ENCODE measurements around the gene ACSS1. TPM values are rescaled to one million over a fixed set of nuclear protein-coding genes. Genes with fewer than 3 reads are reported as not detected.

The ACSS1 gene
- total and polyA plus RNA-seq, 2 of the 8 experiments (the other 6 are each of a cell fraction or from before 2014, with no cell fraction given): 2.6 to 3.4 TPM

- Histone ChIP-seq H3K23ac (ENCODE audit: insufficient read length) (no peak overlapping the region), H3K27ac (ENCODE audit: low read depth, low read length) (no peak overlapping the region), H4K20me1 (replicated peaks in 1 of 2; ENCODE audit: control insufficient read depth in 1 of 2, insufficient read depth in 2 of 2, low read length in 2 of 2) (peaks cover 0 to 4% of the 10 kb centered on the region in 2 experiments), H3K4me2 (ENCODE audit: insufficient read depth in 1 of 2, low read depth in 2 of 2, low read length in 2 of 2) (no peak overlapping the region), H3K14ac (ENCODE audit: insufficient read length) (no peak overlapping the region), H2BK15ac (ENCODE audit: low read length) (no peak overlapping the region), H2BK12ac (ENCODE audit: low read depth, low read length) (no peak overlapping the region), H3K9ac (replicated peaks in 1 of 4; ENCODE audit: extremely low read depth in 1 of 4, low read depth in 3 of 4, low read length in 3 of 4) (no peak overlapping the region), H3K4me1 (replicated peaks in 1 of 4; ENCODE audit: control insufficient read depth in 3 of 4, insufficient read depth in 4 of 4, low read length in 3 of 4) (peaks cover 0 to 7% (median 0%) of the 10 kb centered on the region in 4 experiments; a peak in 1 of 7 replicates), H3K79me1 (ENCODE audit: low read depth, low read length) (peaks cover 2% of the 10 kb centered on the region; the same call in 1 of the 2 replicates), H3K23me2 (ENCODE audit: low read depth, low read length) (peaks cover 3% of the 10 kb centered on the region), H2BK5ac (ENCODE audit: low read depth, low read length) (no peak overlapping the region), H3K79me2 (ENCODE audit: control insufficient read depth in 1 of 2, insufficient read depth in 2 of 2, low read length in 2 of 2) (peaks cover 3 to 29% of the 10 kb centered on the region in 2 experiments; a peak in 3 of 4 replicates), H2AFZ (ENCODE audit: low read length) (no peak overlapping the region), H3K27me3 (replicated peaks in 1 of 4; ENCODE audit: control insufficient read depth in 3 of 4, extremely low read depth in 1 of 4, insufficient read depth in 3 of 4, low read length in 3 of 4) (no peaks in the 10 kb centered on the region; a peak in 1 of 7 replicates), H3K36me3 (ENCODE audit: control insufficient read depth in 2 of 4, insufficient read depth in 4 of 4, low read length in 3 of 4) (no peaks in the 10 kb centered on the region), H3K4ac (replicated peaks; ENCODE audit: insufficient read length, low read depth, low read length) (no peak overlapping the region), H2AK5ac (ENCODE audit: low read depth, low read length) (no peak overlapping the region), H3K18ac (ENCODE audit: extremely low read depth, low read length) (no peak overlapping the region), H4K8ac (ENCODE audit: extremely low read depth, insufficient read depth, low read length) (no peak overlapping the region), H4K91ac (replicated peaks; ENCODE audit: insufficient read length, low read length) (no peak overlapping the region), H4K5ac (ENCODE audit: insufficient read length, low read depth, low read length) (no peak overlapping the region), H3K9me3 (ENCODE audit: insufficient read depth in 2 of 2, low read depth in 1 of 2, low read length in 1 of 2) (no peaks in the 10 kb centered on the region), H2BK20ac (ENCODE audit: low read length) (no peak overlapping the region), H2BK120ac (replicated peaks; ENCODE audit: low read depth, low read length) (no peak overlapping the region), H3K56ac (replicated peaks; ENCODE audit: insufficient read length, low read depth, low read length) (no peak overlapping the region), H3K4me3 (ENCODE audit: extremely low read depth in 1 of 4, insufficient read depth in 2 of 4, low read depth in 3 of 4, low read length in 4 of 4) (no peak overlapping the region)
- no peak for TF ChIP-seq SP2 (IDR thresholded peaks at IDR 0.05; ENCODE audit: low read length)
- TF ChIP-seq KDM1A (IDR thresholded peaks at IDR 0.05; ENCODE audit: borderline replicate concordance, low read length): no peak
- no peak for TF ChIP-seq HDAC2 (IDR thresholded peaks at IDR 0.05; ENCODE audit: borderline replicate concordance in 1 of 2, low read depth in 2 of 2, low read length in 2 of 2)
- no peak for TF ChIP-seq PHF8 (conservative IDR thresholded peaks at IDR 0.05; ENCODE audit: low read depth, low read length)
- TF ChIP-seq KDM4A (IDR thresholded peaks at IDR 0.05; ENCODE audit: low read depth, low read length, severe bottlenecking): no peak
- TF ChIP-seq TAF1 (IDR thresholded peaks at IDR 0.05; ENCODE audit: low read depth, low read length): no peak
- no peak for TF ChIP-seq ATF3 (IDR thresholded peaks at IDR 0.05; ENCODE audit: insufficient read depth, low read depth, low read length)
- no peak for TF ChIP-seq SAP30 (IDR thresholded peaks at IDR 0.05; ENCODE audit: insufficient read depth, insufficient replicate concordance, low read length)
- TF ChIP-seq, protein P1, sequence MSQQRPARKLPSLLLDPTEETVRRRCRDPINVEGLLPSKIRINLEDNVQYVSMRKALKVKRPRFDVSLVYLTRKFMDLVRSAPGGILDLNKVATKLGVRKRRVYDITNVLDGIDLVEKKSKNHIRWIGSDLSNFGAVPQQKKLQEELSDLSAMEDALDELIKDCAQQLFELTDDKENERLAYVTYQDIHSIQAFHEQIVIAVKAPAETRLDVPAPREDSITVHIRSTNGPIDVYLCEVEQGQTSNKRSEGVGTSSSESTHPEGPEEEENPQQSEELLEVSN (IDR thresholded peaks at IDR 0.05): no peak
- TF ChIP-seq BCL11A (IDR thresholded peaks at IDR 0.05; ENCODE audit: low read depth in 2 of 2, low read length in 2 of 2): no peak
- no peak for TF ChIP-seq SUZ12 (IDR thresholded peaks at IDR 0.05; ENCODE audit: low read length)
- TF ChIP-seq SIRT6 (IDR thresholded peaks at IDR 0.05; ENCODE audit: low read length): no peak
- DNase-seq (ENCODE audit: low read depth in 1 of 2, low spot score in 2 of 2) (no peak), FAIRE-seq (no peak)
- WGBS, 2 experiments (ENCODE audit: extremely low coverage in 1 of 2, insufficient coverage in 1 of 2, insufficient read length in 1 of 2, insufficient replicate concordance in 2 of 2, low coverage in 1 of 2, low lambda C conversion rate in 2 of 2, missing lambda C conversion rate in 1 of 2): 100% methylated on average over 1 of the region's 1 CpG; no CpG with 5 or more reads in 1 of the 2 experiments
- POLR2A ChIA-PET (ENCODE audit: partially characterized antibody): interaction anchor here (0.7 to 1.9 kb wide), 2 partner anchors 70 to 253 kb away, joined by 3 to 8 read pairs; no protein-coding TSS in a partner anchor
- CTCF ChIA-PET (ENCODE audit: partially characterized antibody): interaction anchor here (0.7 to 4.0 kb wide), 16 partner anchors 8 to 296 kb away, joined by 3 to 121 read pairs (median 4); partner anchors contain the start of gene ACSS1
These were observed 63.8 kb downstream of the ACSS1 start for GRCh38 chr20:24994186-24994465.
